Left ventricle myocardium inferior (tissue), 1 donor: ENCODE measurements around the gene NENF. TPM values are rescaled to one million over a fixed set of nuclear protein-coding genes. Genes with fewer than 3 reads are reported as not detected.
A peak's percentile ranks its signal among the peaks of the same experiment; 100 is the strongest.

Experiments used
- DNase-seq: peaks from one replicate; pipeline ENCODE4 v3.0.0-alpha.2; 2020
- H3K27ac ChIP-seq: fragments of 200-600 bp; replicated peaks from 2 replicates; pipeline ENCODE4 v1.8.0; 2021
- H3K27me3 ChIP-seq: fragments of 200-600 bp; 2 replicates; pipeline ENCODE4 v1.8.0; 2021; ENCODE audit warnings: low read depth
- H3K36me3 ChIP-seq: fragments of 200-600 bp; 2 replicates; pipeline ENCODE4 v1.8.0; 2021
- H3K4me1 ChIP-seq: fragments of 200-600 bp; 2 replicates; pipeline ENCODE4 v1.8.0; 2021
- H3K4me3 ChIP-seq: fragments of 200-600 bp; 2 replicates; pipeline ENCODE4 v1.8.0; 2021; ENCODE audit warnings: mild to moderate bottlenecking, moderate library complexity
- H3K9me3 ChIP-seq: fragments of 200-600 bp; replicated peaks from 2 replicates; pipeline ENCODE4 v1.8.0; 2021
- intact Hi-C: fragments of 100-400 bp; cut with micrococcal nuclease; formaldehyde crosslinking; loops from one replicate; pipeline ENCODE4 v1.11.0; 2022
- total RNA-seq: library from RNA; stranded (reverse); fragmentation: NEBNext Ultra II Directional; extraction: Animal tissue kit (Norgen Biotek cat#: 25700); gene quantifications from one replicate; pipeline ENCODE4 v1.2.1, GENCODE V29; 2021
- TF ChIP-seq, protein P1 (sequence below): fragments of 200-600 bp; IDR thresholded peaks from 2 replicates; pipeline ENCODE4 v1.8.0; 2021; ENCODE audit warnings: antibody characterized with exemption, mild to moderate bottlenecking, borderline replicate concordance
- donor health status: DM: no; HTN: yes; CAD: no; lungs with severe emphysema.

The NENF gene
- total RNA-seq, 1 donor from 2014 or later = 108 TPM

DNA sequence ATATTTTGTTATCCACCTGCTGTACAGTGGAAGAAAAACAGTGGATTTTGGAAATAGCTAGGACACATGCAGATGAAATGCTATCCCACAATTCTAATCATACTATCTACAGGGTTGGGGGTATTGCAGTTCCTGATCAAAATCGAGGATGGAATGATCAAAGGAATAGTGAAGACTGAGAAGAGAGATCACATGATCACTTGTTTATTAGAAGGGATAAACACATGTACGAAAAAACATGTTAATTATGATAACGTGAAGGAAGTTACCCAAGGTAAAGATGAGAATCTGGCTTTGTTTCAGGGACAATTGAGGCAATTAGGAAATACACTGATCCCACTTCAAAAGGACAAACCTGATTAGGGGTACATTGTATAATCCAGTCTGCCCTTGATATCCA, 8.8 kb upstream of the NENF start:
- intact Hi-C loops = no loop called here
- TF ChIP-seq, protein P1, sequence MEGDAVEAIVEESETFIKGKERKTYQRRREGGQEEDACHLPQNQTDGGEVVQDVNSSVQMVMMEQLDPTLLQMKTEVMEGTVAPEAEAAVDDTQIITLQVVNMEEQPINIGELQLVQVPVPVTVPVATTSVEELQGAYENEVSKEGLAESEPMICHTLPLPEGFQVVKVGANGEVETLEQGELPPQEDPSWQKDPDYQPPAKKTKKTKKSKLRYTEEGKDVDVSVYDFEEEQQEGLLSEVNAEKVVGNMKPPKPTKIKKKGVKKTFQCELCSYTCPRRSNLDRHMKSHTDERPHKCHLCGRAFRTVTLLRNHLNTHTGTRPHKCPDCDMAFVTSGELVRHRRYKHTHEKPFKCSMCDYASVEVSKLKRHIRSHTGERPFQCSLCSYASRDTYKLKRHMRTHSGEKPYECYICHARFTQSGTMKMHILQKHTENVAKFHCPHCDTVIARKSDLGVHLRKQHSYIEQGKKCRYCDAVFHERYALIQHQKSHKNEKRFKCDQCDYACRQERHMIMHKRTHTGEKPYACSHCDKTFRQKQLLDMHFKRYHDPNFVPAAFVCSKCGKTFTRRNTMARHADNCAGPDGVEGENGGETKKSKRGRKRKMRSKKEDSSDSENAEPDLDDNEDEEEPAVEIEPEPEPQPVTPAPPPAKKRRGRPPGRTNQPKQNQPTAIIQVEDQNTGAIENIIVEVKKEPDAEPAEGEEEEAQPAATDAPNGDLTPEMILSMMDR = no peak

GRCh38 chr1:212428496-212428895, 4.2 kb upstream of the NENF start:
- TF ChIP-seq, protein P1 = no peak

More for the DNA sequence above, 8.8 kb upstream of the NENF start:
- Histone ChIP-seq H3K4me1 (no peaks in the 10 kb centered on the region), H3K27me3 (no peaks in the 10 kb centered on the region), H3K36me3 (no peaks in the 10 kb centered on the region), H3K4me3 (no peak overlapping the region), H3K9me3 (no peaks in the 10 kb centered on the region), H3K27ac (no peak overlapping the region)
- no peak for DNase-seq

DNA sequence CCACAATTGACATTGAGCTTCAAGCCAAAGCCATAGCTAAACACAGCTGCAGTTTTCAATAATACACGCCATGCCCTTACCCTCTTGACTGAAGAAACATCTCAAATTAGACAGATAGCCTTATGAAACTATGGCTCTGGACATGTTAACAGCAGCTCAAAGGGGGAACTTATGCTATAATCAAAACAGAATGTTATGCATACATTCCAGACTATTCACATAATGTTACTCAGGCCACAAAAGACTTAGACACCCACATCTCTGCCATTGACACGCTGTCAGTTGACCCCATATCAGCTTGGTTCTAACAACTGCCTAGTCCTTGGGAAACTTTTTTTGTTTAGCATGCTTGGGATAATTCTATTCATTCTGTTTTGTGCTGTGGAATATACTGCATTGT, 2.3 kb upstream of the NENF start:
- intact Hi-C loops = no loop called here
- no peak overlapping the region for H3K27ac ChIP-seq

More at GRCh38 chr1:212428496-212428895, 4.2 kb upstream of the NENF start:
- DNase-seq = no peak
- Histone ChIP-seq H3K9me3 (no peaks in the 10 kb centered on the region), H3K27ac (no peak overlapping the region), H3K4me1 (peaks cover 23% of the 10 kb centered on the region), H3K4me3 (no peak overlapping the region), H3K36me3 (no peaks in the 10 kb centered on the region), H3K27me3 (no peaks in the 10 kb centered on the region)
- intact Hi-C loops = no loop called here

DNA sequence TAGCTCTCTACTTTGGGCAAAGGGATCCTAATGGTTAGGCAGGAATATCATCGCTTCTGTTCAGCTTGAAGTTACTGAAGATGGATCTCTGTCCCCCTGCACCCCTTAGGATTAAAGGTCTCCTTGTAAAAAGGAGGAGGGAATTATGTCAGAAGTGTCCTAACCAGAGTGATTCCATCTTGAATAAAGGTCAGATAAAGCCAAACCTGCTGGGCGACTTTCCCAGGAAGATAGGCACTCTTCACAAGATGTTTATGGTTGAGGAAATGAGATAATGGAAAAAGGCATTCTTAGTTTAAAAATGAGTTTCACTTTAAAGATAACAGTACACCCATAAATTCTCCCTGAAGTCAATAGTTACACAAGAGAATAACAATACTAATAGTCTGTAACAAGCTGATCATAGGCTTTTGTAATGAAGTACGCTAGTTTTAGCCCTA, 1.7 kb upstream of the NENF start:
- H3K27ac ChIP-seq = peak overlapping the region; percentile 14
- H3K36me3 ChIP-seq = no peaks in the 10 kb centered on the region
- H3K4me1 ChIP-seq = peaks cover 36% of the 10 kb centered on the region
- intact Hi-C loops = no loop called here
- H3K27me3 ChIP-seq = no peaks in the 10 kb centered on the region
- no peaks in the 10 kb centered on the region for H3K9me3 ChIP-seq
- TF ChIP-seq, protein P1 = no peak
- DNase-seq = no peak
- H3K4me3 ChIP-seq = no peak overlapping the region

More for the DNA sequence above, 2.3 kb upstream of the NENF start:
- Histone ChIP-seq H3K4me1 (peaks cover 36% of the 10 kb centered on the region), H3K36me3 (no peaks in the 10 kb centered on the region), H3K9me3 (no peaks in the 10 kb centered on the region), H3K27me3 (no peaks in the 10 kb centered on the region), H3K4me3 (no peak overlapping the region)
- TF ChIP-seq, protein P1 = no peak
- no peak for DNase-seq

- Histone ChIP-seq H3K4me1 (peaks cover 36% of the 10 kb centered on the region), H3K27me3 (no peaks in the 10 kb centered on the region), H3K9me3 (no peaks in the 10 kb centered on the region), H3K36me3 (no peaks in the 10 kb centered on the region), H3K4me3 (no peak overlapping the region), H3K27ac (peak overlapping the region; percentile 14)
- intact Hi-C loops = no loop called here
- no peak for DNase-seq
- TF ChIP-seq, protein P1 = no peak
Observed at GRCh38 chr1:212431644-212432043, 1.1 kb upstream of the NENF start.

GRCh38 chr1:212432272-212432660, 454 bp upstream of the NENF start:
- Histone ChIP-seq H3K4me3 (peak overlapping the region; percentile 81), H3K4me1 (peaks cover 36% of the 10 kb centered on the region), H3K9me3 (no peaks in the 10 kb centered on the region), H3K36me3 (no peaks in the 10 kb centered on the region), H3K27ac (peak overlapping the region; percentile 92), H3K27me3 (no peaks in the 10 kb centered on the region)
- TF ChIP-seq, protein P1 = no peak
- intact Hi-C loops = no loop called here
- no peak for DNase-seq
